Measurements from ENCODE around the gene PAXX. TPM values are rescaled to one million over a fixed set of nuclear protein-coding genes. Genes with fewer than 3 reads are reported as not detected.

Gene PAXX, protein sequence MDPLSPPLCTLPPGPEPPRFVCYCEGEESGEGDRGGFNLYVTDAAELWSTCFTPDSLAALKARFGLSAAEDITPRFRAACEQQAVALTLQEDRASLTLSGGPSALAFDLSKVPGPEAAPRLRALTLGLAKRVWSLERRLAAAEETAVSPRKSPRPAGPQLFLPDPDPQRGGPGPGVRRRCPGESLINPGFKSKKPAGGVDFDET
- 57.3 and 67.3 TPM in 2 replicates for total RNA-seq
- polyA plus RNA-seq (2012): 31.0 TPM

DNA sequence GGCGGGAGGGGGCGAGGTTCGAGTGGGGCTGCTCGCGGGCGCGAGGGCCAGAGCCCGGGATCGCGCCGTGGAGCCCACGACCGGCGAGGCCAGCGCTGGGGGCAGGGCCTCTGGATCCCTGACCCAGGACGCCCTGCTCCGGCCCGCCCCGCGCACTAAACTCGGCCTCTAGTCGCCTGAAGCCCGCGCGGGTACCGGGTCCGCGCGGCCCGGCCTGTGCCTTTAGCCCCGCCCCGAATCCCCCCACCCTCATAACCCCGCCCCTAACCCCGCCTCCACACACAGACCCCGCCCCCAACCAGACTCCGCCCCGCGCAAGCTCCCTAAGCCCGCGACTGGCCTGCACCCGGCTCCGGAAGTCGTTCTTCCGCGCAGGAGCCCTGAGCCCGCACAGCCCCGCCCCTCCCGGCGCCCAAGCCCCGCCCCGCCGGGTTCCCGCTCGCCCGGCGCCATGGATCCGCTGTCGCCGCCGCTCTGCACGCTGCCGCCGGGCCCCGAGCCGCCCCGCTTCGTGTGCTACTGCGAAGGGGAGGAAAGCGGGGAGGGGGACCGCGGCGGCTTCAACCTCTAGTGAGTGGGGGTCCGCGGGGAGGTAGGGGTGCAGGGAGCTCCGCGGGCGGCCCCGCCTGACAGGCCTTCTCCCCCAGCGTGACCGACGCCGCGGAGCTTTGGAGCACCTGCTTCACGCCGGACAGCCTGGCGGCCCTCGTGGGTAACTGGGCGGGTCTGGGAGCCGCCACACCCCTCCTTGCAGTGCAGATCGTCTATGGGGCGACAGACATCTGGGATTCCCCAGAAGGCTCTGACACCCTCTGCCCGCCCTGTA lies at the start of gene PAXX:
Gene PAXX (plus strand): TSS at position 430 of the 826 bp plus-strand sequence. CDS start 22 bp downstream, at position 452.
- peak; percentile 86 for DNase-seq (ENCODE audit: low read depth)

DNA sequence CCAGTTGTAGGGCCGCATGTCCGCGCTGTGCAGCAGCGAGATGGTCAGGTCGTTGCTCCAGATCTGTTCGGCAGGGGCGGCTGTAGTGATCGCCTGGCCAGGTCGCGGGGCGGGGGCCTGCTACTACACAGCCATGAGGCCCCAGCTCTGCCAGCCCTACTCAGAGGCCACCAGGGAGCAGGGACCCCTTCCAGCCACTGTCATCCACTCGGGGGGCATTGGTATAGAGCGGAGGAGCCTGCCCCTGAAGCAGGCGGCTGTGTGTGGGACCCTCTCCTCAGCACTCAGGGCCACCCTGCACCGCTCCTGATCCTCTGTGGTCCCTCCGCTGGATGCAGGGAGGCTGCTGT lies 49.4 kb upstream of the PAXX start:
- no peak for DNase-seq (ENCODE audit: low read depth)

DNA sequence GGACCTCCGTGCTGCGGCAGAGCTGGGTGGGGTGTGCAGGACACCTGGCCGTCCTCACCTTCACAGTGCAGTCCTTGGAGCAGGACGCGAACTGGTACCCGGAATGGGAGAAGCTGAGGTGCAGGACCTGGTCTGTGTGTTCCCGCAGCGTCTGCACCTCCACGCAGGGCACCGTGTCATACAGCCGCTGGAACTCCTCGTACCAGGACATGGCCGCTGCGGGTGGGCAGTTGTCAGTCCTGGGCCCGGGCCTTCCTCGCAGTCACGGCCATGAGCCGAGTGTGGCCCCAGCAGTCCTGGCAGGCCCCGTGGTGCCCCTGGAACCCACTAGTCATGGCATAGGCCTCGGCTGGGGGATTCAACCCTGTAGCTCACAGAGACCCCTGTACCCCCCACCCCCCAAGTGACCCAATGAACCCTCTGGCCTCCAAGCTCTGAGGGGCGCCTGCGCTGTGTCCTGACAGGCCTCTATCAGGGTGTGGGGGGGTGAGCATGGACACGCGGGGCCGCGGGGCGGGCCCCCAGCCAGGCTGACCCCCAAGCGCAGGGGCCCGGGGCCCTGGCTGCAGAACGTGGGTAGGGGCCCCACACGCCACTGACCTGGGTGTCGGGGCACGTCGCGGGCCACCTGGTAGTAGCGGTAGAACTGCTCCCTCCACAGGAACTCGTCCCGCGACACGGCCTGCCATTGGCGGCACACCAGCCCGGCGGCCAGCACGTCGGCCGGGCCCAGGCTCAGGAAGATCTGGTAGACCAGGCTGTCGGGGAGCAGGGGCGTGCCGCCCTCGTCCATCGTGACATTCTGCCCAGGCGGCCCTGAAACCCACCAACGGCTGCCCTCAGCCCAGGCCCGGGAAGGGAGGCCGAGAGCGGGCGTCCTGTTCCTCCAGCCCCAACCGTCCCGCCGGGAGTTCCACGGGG lies 48.7 kb upstream of the PAXX start:
- DNase-seq (ENCODE audit: low read depth): no peak

DNA sequence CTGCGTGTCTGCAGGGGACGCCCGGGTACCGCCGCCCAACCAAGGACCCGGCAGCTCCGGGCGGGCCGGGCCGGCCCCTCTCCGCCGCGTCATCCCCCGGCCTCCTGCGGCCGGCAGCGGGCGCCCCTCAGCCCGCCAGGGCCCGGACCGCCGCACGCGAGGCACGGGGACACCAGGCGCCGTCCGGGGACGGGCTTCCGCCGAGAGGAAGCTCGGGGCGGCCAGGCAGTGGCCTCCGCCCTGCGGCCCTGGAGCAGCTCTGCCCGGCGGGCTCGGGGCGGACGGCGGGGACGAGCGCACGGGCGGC lies 48.1 kb upstream of the PAXX start:
- peak; percentile 70 for DNase-seq (ENCODE audit: low read depth)

DNA sequence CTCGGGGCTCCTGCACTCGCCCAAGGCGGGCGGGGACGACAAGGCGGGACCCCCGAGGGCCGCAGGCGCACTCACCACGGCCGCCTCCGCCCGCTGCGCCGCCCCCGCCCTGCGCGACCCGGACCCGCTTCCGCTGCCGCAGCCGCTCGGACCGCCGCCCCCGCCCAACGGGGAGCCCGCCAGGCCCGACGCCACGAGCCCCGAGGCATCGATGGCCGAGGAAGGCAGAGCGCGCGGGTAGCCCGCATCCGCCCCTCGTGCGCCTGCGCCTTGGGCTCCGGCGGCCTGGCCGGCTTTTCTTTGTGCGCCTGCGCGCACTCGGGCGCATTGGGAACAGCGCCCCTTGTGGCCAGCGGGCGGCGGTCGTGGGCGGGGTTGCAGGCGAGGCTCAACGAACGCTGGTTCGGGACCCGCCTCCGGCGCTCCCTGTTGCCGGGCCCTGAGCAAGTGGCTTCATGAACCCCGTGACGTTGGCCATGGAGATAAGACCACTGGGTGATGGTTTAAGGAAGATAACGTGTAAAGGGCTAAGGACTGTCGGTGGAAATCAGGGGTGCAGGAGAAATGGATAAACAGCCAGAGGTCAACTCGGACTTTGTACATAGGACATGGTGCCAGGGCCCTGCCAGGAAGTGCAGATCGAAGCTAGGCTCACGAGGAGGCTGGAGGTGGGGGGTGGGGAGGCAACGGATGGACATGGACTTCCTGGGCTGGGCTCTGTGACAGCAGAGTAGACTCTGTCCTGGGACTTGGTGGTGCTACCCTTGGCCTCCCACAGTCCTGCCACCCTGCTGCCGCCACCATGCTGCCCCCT lies 47.5 kb upstream of the PAXX start, which contains the start of the genes C8G and FBXW5:
Gene C8G (plus strand): TSS at position 725 of the 814 bp plus-strand sequence. CDS start 78 bp downstream, at position 803.
Gene FBXW5 (minus strand): TSS at position 220 of the 814 bp plus-strand sequence. CDS start 655 bp downstream, outside the sequence.
- peak; percentile 95 for DNase-seq (ENCODE audit: low read depth)

DNA sequence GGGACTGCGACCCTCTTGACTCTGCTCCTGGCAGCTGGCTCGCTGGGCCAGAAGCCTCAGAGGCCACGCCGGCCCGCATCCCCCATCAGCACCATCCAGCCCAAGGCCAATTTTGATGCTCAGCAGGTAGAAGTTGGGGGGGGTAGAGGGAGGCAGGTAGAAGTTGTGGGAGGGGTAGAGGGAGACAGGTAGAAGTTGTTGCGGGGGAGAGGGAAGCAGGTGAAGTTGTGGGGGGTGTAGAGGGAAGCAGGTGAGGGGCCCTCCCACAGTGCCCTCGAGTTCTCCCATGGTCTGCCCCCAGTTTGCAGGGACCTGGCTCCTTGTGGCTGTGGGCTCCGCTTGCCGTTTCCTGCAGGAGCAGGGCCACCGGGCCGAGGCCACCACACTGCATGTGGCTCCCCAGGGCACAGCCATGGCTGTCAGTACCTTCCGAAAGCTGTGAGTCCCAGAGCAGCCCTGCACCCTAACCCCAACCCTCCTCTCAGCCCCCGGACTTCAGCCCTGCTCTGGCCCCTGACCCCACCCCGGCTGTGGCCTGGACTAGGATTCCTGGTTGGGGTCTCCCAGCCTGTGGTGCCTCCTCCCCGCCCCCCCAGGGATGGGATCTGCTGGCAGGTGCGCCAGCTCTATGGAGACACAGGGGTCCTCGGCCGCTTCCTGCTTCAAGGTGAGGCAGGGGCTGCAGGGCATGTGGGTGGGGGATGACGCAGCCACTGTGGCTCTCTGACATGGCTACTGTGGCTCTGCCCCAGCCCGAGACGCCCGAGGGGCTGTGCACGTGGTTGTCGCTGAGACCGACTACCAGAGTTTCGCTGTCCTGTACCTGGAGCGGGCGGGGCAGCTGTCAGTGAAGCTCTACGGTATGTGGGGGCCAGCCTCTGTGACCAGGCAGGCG lies 46.6 kb upstream of the PAXX start:
- DNase-seq (ENCODE audit: low read depth): no peak

DNA sequence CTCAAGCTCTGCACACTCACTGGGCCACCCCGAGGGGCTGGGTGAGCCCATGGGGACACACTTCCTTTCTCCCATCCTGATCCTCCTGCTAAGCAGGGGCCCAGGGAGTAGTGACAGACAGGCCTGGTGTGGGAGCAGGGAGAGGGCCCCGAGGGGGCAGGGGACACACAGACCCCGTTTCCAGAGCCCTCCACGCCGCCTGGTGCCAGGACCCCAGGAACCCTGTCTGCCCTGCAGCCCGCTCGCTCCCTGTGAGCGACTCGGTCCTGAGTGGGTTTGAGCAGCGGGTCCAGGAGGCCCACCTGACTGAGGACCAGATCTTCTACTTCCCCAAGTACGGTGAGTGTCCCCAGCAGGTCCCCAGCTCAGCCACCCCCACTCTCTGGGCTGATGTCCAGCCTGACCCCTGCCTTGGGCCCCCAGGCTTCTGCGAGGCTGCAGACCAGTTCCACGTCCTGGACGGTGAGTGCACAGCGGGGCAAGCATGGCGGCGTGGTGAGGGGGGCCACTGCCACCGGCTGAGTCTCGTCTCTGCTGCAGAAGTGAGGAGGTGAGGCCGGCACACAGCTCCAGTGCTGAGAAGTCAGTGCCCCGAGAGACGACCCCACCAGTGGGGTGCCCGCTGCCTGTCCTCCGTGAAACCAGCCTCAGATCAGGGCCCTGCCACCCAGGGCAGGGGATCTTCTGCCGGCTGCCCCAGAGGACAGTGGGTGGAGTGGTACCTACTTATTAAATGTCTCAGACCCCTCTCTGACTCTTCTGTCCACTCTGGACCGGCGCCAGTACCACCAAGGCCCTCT lies 45.8 kb upstream of the PAXX start:
- DNase-seq (ENCODE audit: low read depth): no peak

DNA sequence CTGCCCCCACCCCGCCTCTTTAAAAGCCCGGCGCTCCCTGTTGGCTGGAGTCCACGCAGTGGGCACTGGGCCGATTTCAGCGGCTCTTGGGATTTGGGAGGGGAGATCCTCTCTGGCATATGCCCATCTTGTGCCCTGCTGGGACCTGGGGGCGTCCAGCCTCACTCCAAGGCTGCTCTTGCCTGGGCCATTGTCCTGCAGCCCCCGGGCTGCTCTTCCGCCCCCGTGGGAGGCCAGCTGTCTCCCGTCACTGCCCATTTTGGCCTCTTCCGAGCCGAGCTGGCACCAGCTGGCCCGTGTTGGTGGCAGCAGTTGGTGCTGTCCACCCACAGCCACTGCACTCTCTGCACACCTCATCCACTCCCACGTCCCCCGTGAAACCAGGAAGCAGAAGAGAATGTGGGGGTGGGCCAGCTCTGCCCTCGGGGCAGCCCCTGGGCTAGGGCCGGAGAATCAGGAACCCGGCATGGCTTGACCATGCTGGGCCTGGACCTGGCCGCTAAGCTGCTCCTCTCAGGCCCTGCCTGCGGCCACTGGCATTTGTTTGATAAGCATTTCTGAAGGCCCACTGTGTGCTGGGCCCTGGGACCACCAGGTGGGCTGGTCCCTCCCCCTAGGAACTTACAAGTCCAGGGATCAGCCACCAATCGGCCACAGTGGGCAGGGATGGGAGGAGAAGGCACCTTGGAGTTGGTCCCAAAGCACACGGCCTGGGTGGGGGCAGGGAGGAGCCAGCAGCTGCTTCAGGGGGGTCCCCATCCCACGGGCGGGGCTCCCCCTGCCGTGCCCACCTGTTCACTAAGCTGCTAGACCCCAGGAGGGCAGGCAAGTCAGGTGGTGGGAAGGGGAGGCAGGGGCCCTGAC lies 45.0 kb upstream of the PAXX start:
- peak; percentile 74 for DNase-seq (ENCODE audit: low read depth)

DNA sequence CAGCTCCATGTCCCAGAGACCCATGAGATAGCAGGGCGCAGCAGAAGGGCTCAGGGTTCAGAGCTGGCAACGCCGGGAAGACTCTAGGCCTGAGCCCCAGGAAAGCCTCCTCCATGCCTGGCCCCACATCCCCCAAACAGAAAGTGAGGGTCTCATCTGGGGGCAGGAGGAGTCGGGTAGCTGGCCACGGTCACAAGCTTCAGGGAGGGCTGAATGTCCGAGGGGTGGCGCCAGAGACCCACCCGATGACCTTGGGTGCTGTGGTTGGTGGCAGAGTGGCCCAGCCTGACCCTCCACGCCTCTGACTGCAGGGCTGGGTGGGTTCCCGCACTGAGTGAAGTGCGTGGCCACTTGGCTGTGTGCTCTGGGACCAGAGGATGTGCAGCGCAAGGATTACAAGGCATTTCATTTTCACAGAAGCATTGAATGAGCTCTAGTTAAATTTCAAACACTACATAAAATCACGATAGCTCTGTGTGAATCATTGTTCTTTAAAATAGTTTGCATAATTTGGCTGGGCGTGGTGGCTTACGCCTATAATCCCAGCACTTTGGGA lies 44.2 kb upstream of the PAXX start:
- peak; percentile 74 for DNase-seq (ENCODE audit: low read depth)

DNA sequence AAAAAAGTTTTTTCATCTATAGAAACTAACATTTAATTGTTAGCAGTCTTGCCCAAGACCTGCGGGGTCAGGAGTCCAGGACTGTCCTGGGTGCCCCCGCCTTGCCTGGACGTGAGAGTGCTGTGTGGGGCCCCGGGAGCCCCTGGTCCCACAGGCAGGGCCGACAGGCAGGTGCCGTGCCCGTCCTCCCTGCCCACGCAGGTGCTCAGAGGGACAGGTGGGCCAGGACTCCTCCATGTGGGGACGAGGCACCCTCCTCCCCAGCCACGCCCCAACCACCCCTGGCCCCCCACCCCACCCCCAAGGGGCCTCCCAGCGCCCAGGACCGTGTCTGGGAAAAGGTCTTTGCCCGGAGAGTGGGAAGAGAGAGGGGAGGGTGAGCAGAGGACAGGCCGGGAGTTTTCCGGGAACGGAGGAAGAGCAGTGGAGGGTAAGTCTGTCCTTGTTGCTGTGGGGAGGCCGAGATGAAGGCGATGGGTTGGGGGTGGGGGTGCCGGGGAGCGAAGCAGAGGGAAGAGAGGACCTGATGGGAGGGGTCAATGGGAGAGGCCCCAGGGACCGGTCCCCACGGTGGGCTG lies 42.9 kb upstream of the PAXX start:
- DNase-seq (ENCODE audit: low read depth): no peak

DNA sequence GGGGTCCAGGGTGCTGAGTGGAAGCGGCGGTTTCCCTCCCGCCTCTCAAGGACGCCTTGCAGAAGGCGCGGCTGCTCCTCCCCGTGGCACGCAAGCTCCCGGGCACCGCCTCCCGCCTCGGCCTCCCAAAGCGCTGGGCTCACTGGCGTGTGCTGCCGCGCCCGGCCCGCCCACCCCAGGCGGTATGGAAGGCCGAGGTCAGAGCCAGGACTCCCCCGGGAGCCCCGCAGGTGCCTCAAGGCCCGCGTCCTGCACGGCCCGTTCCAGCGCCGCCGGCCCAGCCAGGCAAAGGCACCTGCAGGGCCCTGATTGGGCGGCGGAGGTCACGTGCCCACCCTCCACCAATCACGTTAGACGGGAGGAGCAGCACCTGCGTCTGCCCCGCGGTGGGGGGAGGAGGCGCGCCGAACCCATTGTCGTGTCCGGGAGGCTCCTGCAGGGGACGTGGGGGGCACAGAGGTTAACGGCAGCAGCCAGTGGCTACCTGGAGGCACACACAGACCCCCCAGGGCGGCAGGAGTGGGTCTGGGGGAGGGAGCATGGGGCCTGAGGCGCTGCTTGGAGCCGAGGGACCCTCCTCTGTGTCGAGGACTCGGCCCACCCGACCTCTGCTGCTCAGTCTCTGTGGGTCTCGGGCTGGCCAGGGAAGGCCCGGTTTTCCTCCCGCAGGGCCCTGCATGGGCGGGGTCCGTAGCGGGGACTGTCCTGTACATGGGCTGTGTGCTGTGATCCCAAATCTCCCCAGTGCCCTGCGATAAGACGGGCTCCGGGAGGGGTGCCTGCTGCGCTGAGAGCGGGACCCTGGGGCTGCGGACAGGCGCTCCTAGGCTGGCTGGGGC lies 42.2 kb upstream of the PAXX start:
- peak; percentile 90 for DNase-seq (ENCODE audit: low read depth)

DNA sequence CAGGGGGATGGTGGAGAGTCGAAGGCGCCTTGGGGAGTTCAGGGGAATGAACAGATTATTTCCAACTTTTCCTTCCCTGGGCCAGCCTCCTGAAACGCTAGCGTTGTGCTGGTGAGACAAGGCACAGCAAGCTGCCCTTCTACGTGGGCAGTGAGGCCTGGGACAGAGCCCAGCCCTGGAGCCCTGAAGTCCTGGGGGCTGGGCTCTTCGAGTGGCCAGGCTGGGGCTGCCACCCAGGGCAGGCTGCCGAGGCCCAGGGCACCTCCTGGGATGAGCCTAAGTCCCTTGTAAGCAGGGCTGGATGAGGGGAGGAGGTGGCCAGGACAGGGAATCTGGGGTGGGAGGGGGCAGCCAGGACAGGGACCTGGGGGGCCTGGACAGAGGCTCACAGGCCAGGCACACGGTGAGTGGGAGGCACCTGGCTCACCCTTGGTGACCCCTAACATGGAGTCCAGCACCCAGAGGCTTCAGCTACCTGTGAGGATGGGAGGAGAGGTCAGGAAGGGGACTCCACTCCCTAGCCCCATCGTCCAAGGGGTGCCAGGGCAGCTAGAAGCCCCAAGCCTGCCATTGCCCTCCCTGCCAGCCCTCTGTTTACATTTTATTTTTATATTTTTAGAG lies 41.5 kb upstream of the PAXX start:
- DNase-seq (ENCODE audit: low read depth): no peak

DNA sequence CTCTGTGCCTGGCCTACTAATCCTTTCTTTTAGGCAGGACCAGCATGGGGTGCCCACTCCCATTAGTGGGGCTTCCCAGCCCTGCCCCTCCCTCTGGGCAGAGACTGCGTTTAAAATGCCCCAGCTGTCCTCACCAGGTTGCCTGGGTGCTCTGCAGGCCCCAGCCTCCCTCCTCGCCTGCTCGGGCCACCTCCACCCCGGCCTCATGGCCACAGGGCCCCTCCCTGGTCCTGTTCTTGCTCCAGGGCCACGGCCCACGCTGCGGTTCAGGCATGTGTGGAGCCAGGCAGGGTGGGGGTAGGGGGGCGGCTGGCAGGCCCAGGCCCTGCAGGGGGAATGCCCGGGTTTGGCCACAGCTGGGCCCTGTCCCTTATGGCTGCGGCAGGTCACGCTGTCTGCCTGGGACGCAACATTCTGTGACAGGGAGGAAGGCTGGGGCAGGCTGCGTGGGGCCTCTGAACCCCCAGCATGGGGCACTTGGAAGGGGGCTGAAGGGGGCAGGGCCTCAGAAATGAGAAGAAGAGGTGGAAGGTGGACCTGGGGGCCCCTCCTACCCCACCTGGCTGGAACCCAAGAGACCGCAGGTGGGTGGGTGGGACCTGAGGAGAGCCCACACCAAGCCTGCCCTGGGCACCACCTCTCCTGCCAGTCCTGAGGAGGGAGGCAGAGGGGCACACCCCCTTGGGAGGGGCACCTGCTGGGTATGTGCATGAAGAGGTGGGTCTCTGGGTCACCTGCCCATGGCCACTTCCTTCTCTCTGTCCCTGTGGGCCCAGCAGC lies 40.5 kb upstream of the PAXX start, which contains the start of gene LCN12:
Gene LCN12 (plus strand): TSS at position 733 of the 780 bp plus-strand sequence. CDS start 55 bp downstream, outside the sequence.
- DNase-seq (ENCODE audit: low read depth): no peak

DNA sequence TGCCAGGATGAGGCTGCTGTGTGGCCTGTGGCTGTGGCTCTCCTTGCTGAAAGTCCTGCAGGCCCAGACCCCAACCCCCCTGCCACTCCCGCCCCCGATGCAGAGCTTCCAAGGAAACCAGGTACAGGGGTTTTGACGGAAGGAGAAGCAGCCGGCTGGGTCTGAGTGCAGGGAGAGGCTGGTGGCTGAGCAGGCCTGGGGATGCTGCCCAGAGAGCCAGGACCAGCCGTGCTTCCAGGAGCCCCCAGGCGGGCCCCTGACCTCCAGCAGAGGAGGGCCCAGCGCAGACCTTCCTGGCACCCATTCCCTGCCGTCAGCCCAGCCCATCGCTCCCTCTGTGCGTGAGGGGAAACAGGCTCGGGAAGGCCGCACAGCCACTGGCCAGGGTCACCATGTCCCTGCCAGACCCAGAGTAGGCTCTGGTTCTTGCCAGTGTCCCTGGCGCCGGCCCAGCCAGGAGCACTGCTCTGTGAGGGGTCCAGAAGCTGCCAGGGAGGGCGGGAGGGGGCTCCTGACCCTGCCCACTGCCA lies 39.8 kb upstream of the PAXX start:
- no peak for DNase-seq (ENCODE audit: low read depth)
